Effector memory CD8-positive, alpha-beta T cell (primary cell): Measurements from ENCODE around the gene GBGT1.

Source experiments
- ATAC-seq: fragments of 150-1000 bp; cut with Tn5 transposase; replicated peaks from 2 replicates; pipeline ENCODE4 v1.10.0; 2021; ENCODE audit warnings: mild to moderate bottlenecking, moderate library complexity
- DNase-seq, 3 experiments: peaks; one replicate each; pipeline ENCODE4 v3.0.0; 2021
- H3K27ac Mint-ChIP-seq, 2 donors: one replicate each; pipeline ENCODE4 v1.8.0; 2022; ENCODE audit warnings: mild to moderate bottlenecking in 2 of 2, mixed read lengths in 2 of 2, moderate library complexity in 2 of 2
- H3K27me3 Mint-ChIP-seq, 2 donors: one replicate each; pipeline ENCODE4 v1.8.0; 2022; ENCODE audit warnings: mixed read lengths in 2 of 2
- H3K36me3 Mint-ChIP-seq: one replicate; pipeline ENCODE4 v1.8.0; 2022; ENCODE audit warnings: mild to moderate bottlenecking, moderate library complexity, mixed read lengths; ENCODE audit not compliant: insufficient read depth
- H3K4me1 Mint-ChIP-seq, 2 donors: one replicate each; pipeline ENCODE4 v1.8.0; 2022; ENCODE audit warnings: low read depth in 2 of 2, mixed read lengths in 2 of 2
- H3K4me3 Mint-ChIP-seq, 2 donors: one replicate each; pipeline ENCODE4 v1.8.0; 2022; ENCODE audit warnings: mild to moderate bottlenecking in 2 of 2, mixed read lengths in 2 of 2, moderate library complexity in 2 of 2
- H3K9me3 Mint-ChIP-seq, 2 donors: one replicate each; pipeline ENCODE4 v1.8.0; 2022; ENCODE audit warnings: mixed read lengths in 2 of 2

The GBGT1 gene

DNA sequence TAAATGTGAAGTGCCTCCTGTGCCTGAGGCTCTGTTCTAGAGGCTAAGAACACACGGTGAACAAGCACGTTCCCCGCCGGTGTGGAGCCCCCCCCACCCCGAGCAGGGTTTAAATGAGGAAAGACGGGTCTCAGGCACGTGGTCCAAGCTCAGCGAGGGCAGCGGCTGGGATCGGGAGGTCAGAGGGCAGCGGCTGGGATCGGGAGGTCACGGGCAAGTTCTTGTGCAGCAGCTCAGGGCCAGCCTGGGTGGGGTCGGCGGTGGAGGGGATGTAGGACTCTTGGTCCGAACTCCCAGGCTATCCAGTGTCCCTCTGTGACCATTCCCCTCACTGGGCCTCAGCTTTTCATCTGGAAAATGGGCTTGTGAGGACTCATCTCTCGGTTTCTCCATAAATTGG, 2.7 kb upstream of the GBGT1 start:
- DNase-seq, result no peak
- H3K36me3 Mint-ChIP-seq, result peaks cover 3% of the 10 kb centered on the region
- H3K27me3 Mint-ChIP-seq, result peaks cover under 1 to 11% of the 10 kb centered on the region in 2 donors
- no peaks in the 10 kb centered on the region for H3K9me3 Mint-ChIP-seq
- H3K4me1 Mint-ChIP-seq, result peaks cover 0 to 7% of the 10 kb centered on the region in 2 donors
- no peak overlapping the region for H3K4me3 Mint-ChIP-seq
- no peak for ATAC-seq
- no peak overlapping the region for H3K27ac Mint-ChIP-seq

- Mint-ChIP-seq H3K4me3 (no peak overlapping the region), H3K9me3 (no peaks in the 10 kb centered on the region), H3K36me3 (peaks cover 3% of the 10 kb centered on the region), H3K27me3 (peaks cover 0 to 7% of the 10 kb centered on the region in 2 donors), H3K4me1 (peaks cover 0 to 7% of the 10 kb centered on the region in 2 donors), H3K27ac (no peak overlapping the region)
- ATAC-seq (no peak), DNase-seq (no peak)
These were observed 1.7 kb upstream of the GBGT1 start for GRCh38 chr9:133165452-133165730.

DNA sequence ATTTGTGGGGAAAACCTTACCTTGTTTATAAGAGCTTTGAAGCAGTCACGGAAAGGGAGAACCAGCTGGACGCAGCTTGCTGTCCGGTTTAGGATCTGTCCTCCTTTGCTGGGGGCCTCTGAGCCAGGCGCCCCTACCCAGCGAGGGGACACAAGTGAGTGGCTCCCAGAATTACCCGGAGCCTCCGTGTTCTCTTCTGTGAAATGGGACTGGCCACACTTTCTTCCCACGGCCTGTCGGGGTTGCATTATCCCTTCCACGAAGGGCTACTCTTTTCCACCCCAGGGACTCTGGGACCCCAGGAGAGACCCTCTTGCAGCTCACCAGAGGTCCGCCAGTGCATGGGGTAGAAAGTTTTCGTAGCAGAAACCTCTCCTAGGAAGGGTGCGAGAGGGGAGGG, 477 bp upstream of the GBGT1 start:
- no peak for ATAC-seq
- Mint-ChIP-seq H3K9me3 (no peaks in the 10 kb centered on the region), H3K36me3 (peaks cover 3% of the 10 kb centered on the region), H3K4me3 (peak overlapping the region; percentile 72 to 76), H3K27me3 (peaks cover 0 to 7% of the 10 kb centered on the region in 2 donors), H3K27ac (peak overlapping the region in 1 of 2 donors; percentile 73), H3K4me1 (peaks cover 0 to 7% of the 10 kb centered on the region in 2 donors)
- no peak for DNase-seq

DNA sequence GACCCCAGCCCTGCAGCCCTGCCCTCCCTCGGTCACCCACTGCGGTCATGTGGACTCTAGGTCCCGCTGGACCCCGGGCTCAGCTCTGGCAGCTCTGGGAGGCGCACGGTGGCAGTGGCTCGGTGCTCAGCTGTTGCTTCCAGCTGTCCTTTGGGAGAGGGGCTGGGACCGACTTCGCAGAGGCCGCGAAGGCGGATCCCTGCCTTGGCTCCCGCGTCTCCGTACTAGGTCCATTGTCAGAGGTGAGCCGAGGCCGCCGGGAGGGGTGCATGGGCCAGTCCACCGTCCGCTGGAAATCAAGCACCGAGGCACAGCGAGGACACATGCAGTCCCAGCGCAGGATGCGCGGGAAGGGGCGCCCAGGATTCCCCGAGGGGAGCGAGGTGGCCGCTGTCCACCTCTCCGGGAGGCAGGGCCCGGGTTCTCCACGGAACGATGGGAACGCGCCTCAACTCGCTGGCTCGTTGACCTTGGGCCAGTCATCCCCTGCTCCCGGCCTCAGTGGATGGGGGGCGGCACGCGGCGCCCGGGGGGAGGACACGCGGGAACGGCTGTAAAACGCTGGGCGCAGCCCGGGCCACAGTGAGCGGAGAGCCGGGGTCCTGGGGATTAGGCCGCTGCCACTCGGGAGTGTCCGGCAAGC, 732 bp downstream of the GBGT1 start:
- Mint-ChIP-seq H3K36me3 (peaks cover 6% of the 10 kb centered on the region), H3K27me3 (peaks cover 0 to 1% of the 10 kb centered on the region in 2 donors), H3K9me3 (no peaks in the 10 kb centered on the region), H3K4me3 (peak overlapping the region; percentile 54 to 72), H3K4me1 (peaks cover 0 to 7% of the 10 kb centered on the region in 2 donors), H3K27ac (no peak overlapping the region)
- no peak for DNase-seq
- no peak for ATAC-seq

- H3K4me3 Mint-ChIP-seq, result peak overlapping the region in 1 of 2 donors; percentile 13
- peaks cover 0 to 7% of the 10 kb centered on the region in 2 donors for H3K4me1 Mint-ChIP-seq
- no peaks in the 10 kb centered on the region for H3K27me3 Mint-ChIP-seq
- DNase-seq (no peak), ATAC-seq (no peak)
- H3K9me3 Mint-ChIP-seq, result no peaks in the 10 kb centered on the region
- peaks cover 6% of the 10 kb centered on the region for H3K36me3 Mint-ChIP-seq
- H3K27ac Mint-ChIP-seq, result peak overlapping the region in 1 of 2 donors; percentile 1
These were observed 2.2 kb downstream of the GBGT1 start for GRCh38 chr9:133161547-133161950.

DNA sequence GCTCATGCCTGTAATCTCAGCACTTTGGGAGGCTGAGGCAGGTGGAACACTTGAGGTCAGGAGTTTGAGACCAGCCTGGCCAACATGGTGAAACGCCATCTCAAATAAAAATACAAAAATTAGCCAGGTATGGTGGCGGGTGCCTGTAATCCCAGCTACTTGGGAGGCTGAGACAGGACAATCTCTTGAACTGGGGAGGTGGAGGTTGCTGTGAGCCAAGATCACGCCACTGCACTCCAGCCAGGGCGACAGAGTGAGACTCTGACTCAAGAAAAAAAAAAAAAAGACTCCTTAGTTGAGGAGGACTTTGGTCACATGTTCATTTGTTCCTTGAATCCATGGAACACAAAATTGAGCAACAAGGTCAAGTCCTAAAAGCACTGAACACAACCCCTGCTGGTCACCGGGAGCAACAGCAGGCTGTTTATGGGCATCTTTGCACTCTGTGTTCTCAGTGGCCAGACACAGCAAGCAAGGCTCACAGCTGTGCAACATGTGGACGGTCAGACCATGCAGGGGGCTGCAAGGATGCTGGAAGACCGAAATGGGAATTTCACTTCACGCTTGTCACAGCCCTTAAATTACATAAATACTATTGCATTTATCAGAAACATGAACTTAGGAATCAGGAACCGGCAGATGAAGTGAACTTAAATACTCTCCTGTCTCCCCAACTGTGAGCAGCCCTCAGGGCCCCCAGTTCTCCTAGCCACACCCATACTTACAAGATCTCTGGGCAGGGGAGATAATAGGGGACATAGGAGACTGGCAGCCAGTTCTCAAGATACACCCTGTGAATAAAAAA, 2.8 kb downstream of the GBGT1 start:
- DNase-seq (peak in 1 of 3 experiments; percentile 47), ATAC-seq (peak; percentile 75)
- peaks cover 3% of the 10 kb centered on the region for H3K36me3 Mint-ChIP-seq
- peaks cover 0 to 7% of the 10 kb centered on the region in 2 donors for H3K4me1 Mint-ChIP-seq
- H3K27me3 Mint-ChIP-seq, result no peaks in the 10 kb centered on the region
- H3K27ac Mint-ChIP-seq, result no peak overlapping the region
- no peaks in the 10 kb centered on the region for H3K9me3 Mint-ChIP-seq
- no peak overlapping the region for H3K4me3 Mint-ChIP-seq

GRCh38 chr9:133158695-133159094, 5.0 kb downstream of the GBGT1 start:
- ATAC-seq, result no peak
- H3K27ac Mint-ChIP-seq, result no peak overlapping the region
- DNase-seq, result no peak
- peaks cover 5% of the 10 kb centered on the region for H3K36me3 Mint-ChIP-seq
- no peak overlapping the region for H3K4me3 Mint-ChIP-seq
- H3K4me1 Mint-ChIP-seq, result peaks cover 0 to 6% of the 10 kb centered on the region in 2 donors
- H3K9me3 Mint-ChIP-seq, result no peaks in the 10 kb centered on the region
- H3K27me3 Mint-ChIP-seq, result no peaks in the 10 kb centered on the region

DNA sequence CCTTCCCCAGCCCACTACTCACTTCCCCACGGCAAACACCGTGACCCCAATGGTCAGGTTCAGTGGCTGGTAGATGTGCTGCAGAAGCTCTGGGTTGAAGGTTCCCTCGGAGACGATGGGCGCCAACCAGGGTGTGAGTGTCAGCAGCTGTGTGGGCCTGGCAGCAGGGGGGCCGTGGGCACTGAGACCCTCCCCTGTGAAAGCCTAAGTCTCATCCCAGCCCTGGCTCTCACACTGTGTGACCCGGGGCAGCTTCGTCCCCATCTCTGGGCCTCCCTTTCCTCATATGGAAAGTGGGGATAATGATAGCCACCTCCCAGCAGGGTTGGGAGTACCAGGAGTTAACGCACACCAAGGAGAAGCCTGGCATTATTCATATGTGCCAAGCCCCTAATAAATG, 8.6 kb downstream of the GBGT1 start:
- Mint-ChIP-seq H3K36me3 (peaks cover 9% of the 10 kb centered on the region), H3K27me3 (no peaks in the 10 kb centered on the region), H3K27ac (no peak overlapping the region), H3K9me3 (no peaks in the 10 kb centered on the region), H3K4me3 (no peak overlapping the region), H3K4me1 (no peaks in the 10 kb centered on the region)
- no peak for DNase-seq
- ATAC-seq, result no peak

GRCh38 chr9:133154097-133154989, 9.4 kb downstream of the GBGT1 start:
- DNase-seq, result no peak
- no peak overlapping the region for H3K27ac Mint-ChIP-seq
- no peak for ATAC-seq
- no peaks in the 10 kb centered on the region for H3K9me3 Mint-ChIP-seq
- H3K4me1 Mint-ChIP-seq, result peaks cover 1 to 3% of the 10 kb centered on the region in 2 donors
- H3K27me3 Mint-ChIP-seq, result no peaks in the 10 kb centered on the region
- no peak overlapping the region for H3K4me3 Mint-ChIP-seq
- H3K36me3 Mint-ChIP-seq, result peaks cover 12% of the 10 kb centered on the region

- Mint-ChIP-seq H3K9me3 (no peaks in the 10 kb centered on the region), H3K4me3 (no peak overlapping the region), H3K4me1 (peaks cover 3 to 4% of the 10 kb centered on the region in 2 donors), H3K36me3 (peaks cover 15% of the 10 kb centered on the region), H3K27me3 (no peaks in the 10 kb centered on the region), H3K27ac (no peak overlapping the region)
- ATAC-seq (no peak), DNase-seq (no peak)
These were observed 10.3 kb downstream of the GBGT1 start for GRCh38 chr9:133153227-133154096.

DNA sequence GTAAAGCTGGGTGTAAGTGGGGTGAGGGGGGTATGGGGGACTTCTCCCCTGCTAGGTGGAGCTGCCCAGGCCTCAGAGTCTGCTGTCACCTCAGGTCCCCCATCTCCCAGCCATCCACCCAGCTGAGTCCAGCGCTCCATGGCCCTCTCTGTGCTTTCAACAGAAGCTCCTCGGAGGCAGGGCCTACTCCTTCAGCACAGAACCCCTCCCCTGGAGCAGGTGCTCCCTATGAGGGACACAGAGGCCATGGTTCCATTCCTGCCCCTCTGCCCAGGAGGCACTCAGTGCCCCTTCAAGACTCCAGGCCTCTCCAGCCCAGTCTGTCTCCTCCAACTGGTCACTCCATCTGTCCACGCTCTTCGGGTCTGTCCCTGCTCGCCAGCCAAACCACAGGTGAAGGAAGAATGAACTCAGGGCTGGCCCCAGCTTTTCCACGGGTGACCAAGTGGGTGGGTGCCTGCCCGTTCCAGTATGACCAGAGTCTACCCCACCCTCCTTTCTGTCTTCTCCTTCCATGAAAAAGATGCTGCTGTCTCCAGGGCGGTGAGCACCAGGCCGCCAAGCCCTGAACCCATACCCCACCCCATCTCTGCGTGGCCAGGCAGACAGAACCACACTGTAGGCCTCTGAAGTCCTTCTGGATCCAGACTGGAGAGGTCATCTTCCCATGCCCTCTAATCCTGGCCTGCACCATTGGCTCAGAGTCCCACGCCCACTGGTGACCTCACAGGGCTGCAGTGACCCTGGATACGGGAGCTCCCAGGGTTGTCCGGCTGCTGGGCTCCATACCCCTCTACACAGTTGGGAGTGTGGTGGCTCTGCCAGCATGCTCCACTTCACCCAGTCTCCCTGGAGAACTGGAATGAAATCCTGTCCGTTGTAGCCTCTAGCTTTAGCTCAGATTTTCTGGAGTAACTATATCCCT, 11.9 kb downstream of the GBGT1 start:
- no peaks in the 10 kb centered on the region for H3K9me3 Mint-ChIP-seq
- ATAC-seq, result no peak
- H3K27me3 Mint-ChIP-seq, result no peaks in the 10 kb centered on the region
- peaks cover 18 to 20% of the 10 kb centered on the region in 2 donors for H3K4me1 Mint-ChIP-seq
- peak overlapping the region in 1 of 2 donors; percentile 47 for H3K4me3 Mint-ChIP-seq
- peaks cover 30% of the 10 kb centered on the region for H3K36me3 Mint-ChIP-seq
- H3K27ac Mint-ChIP-seq, result peak overlapping the region in 1 of 2 donors; percentile 100
- DNase-seq, result no peak

DNA sequence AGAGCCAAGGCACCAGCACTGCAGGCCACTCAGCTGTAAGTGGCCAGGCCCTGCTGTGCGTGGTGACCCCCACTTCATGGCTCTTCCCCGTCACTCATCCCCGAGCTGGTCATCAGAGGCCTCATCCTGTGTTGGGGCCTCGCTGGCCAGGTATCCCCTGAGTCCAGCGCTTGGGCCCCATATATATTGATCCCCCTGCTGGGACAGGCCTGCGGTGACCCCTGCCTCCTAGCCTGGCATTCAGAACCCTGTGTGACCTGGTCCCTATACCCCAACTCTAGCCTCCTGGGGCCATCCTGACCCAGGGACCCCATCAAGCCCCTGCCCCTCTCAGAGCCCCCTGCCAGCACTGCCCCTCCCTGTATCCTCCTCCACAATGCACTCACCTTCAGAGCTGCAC, 12.7 kb downstream of the GBGT1 start:
- H3K27me3 Mint-ChIP-seq, result no peaks in the 10 kb centered on the region
- ATAC-seq, result no peak
- peak overlapping the region; percentile 21 to 47 for H3K4me3 Mint-ChIP-seq
- DNase-seq, result no peak
- peaks cover 38% of the 10 kb centered on the region for H3K36me3 Mint-ChIP-seq
- H3K9me3 Mint-ChIP-seq, result no peaks in the 10 kb centered on the region
- peaks cover 18 to 20% of the 10 kb centered on the region in 2 donors for H3K4me1 Mint-ChIP-seq
- H3K27ac Mint-ChIP-seq, result peak overlapping the region in 1 of 2 donors; percentile 100
